ENCODE results near the gene STPG4.
"Not testable (repeated sequence)": the region's sequence is repeated elsewhere in the genome, so short reads cannot be mapped to it uniquely, and the experiment has no call there.

The STPG4 gene

DNA sequence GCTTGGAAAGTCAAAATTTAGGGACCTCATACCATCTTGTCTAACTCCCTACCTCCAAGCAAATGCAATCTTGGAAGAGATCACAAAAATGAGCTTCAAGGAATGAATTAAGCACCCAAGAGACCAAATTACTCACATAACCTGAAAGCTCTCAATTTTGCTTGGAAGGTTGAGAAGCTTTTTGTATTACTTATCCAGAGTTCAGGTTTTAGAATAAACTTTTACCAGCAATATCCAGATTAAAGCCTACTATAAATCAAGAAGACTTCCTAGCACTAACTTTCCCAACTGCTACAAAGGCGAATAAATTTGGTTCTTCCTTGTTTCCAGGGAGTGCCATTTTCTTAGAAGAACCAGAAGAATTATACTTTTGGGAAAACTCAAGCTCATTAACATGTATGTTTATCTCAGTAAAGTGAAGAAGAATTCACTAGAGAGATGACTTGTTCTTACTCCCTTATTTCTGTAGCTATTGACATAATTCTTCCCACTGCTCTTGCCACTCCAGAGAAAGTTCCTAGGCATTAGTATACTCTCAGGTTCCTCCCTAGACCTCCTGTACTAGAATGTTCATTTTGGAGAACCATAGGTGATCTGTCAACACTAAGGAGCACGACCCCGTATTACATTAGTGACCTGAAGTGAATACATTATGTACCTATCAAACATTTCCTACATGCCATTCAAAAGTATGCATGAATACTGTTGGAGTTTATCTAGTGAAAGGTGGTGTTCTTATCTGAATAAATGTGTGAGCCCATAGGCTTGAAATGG, 18.0 kb upstream of the STPG4 start:
- DNase-seq = no peak

DNA sequence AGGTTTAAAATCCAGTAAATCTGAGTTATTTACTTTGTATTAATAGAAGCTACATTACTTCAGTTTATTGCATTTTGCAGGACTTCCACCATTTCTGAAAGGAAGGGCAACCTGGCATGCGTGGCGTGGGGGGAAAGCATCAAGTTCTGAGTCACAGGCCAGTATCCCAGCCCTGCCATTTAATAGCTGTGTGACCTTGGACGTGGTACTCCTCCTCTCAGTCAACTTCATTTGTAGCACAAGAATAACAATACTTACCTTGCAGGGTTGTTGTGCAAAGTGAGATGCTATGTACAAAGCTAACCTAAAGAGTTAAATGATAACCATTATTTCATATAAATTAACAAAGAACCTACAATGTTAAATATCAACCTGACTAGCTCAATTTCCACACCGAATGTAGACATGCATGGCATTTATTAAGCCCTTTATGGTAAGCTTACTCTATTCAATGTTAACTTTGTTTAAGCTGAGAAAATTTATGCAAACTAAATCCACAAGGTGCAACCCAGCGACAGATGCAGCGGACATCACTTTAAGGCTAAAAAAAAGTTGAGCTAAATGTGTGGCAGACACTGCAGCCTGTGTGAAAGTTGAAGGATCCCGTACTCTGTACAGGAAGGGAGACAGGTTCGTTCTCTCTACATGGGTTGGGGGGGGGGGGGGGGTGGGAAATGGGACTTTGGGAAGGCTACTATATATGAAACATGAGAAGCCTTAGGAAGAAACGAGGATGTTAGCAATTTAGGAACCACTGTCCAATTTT, 17.2 kb upstream of the STPG4 start:
- no peak for DNase-seq

DNA sequence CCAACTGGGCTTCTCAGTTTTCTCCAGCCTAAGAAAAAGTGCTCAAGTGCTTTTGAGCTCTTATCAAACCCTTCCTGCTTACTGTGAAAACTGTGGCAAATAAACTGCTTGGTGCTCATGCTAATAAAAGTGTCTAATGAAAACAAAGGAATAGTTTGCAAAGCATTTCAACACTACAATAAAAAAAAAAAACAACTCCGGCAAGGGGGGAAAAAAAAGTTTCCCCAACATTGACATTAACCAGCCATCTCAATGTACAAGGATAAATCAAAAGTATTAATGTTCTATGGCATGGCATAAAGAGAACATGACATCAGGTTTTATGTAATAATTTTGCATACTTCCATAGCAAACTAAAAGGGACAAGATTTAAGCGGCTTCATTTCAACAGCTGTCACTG, 14.7 kb upstream of the STPG4 start:
- DNase-seq = no peak

DNA sequence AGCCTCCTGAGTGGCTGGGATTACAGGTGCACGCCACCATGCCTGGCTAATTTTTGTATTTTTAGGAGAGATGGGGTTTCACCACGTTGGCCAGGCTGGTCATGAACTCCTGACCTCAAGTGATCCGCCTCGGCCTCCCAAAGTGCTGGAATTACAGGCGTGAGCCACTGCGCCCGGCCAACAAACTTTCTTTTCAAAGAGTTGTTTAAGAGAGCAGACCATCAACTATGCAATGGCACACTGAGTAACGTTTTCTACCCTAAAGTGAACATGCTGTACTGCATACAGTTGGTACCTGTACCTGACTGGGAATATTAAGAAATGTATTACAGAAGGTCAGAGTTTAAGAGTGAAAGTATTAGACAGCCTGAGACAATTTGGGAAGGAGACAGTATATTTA, 13.8 kb upstream of the STPG4 start:
- not testable (repeated sequence) for DNase-seq

DNA sequence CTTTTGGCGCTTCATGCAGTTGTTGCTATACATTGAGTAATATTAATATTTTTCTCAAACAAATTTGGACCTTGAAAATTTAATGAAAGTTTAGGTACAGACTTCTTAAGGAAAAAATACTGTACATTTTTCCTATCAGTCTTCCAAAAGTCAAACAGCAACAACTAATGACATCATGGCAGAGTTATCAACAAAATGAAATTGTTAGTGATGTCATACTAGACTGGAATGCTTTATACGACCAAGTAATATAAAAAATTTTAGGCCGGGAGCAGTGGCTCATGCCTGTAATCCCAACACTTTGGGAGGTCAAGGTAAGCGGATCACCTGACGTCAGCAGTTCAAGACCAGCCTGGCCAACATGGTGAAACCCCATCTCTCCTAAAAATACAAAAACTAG, 12.0 kb upstream of the STPG4 start:
- no peak for DNase-seq

DNA sequence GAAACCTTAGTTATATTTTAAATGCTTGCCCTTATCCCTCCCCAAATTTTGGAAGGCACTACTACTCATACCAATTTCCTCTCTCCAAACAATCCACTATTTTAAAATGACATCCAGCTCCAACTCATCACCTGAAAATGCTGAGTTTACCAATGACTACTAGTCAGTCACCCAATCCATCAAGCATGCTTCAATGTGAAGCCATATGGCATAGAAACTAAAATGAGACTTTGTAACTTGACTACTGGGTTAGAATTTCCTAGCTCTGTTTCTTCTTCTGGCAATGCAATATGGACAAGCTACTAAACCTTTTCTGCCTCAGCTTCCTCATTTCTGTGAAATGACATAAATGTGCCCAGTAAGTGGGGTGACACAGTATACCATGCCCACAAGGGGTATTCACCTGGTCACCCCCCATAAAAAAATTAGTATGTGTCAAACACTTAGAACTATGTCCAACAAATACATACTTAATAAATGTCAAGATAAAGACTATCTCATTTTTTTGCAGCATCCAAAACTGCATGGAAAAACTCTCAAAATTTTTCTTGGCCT, 10.0 kb upstream of the STPG4 start:
- DNase-seq = no peak

DNA sequence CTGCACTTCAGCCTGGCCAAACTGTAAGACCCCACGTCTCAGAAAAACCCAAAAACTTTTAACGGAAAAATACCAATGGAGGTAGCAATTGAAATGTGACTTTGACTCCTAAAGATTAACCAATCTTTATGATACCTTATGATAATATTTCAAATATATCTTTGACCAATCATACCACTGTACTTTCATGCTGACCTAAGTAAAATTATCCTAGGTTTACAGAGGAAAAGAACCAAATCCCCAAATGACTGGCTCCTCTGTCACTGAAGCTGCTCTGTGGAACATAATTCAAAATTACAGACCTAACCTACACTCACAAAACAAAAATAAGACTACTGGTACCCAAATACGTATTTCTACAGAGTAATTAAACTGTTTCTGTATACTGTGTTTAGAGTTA, 7.7 kb upstream of the STPG4 start:
- DNase-seq = no peak

- no peak for DNase-seq
Observed at GRCh38 chr2:47161475-47161874, 6.4 kb upstream of the STPG4 start.

DNA sequence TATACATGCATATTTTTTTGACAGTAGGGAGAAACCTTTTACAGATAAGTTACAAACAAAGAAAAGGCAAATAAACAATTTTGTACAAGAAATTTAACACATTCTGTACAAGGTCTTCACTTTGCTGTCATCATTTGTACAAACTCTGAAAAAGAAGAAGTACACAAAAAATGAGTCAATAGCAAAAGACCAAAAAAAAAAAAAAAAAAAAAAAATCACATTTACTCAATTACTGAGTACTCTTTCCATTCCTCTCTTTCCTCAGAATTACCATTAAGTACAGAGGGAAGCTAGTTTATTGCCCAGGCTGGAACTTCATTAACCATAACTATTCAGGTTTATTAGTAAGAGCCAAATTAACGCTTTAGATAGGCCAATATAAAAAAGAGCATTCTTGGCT, 5.6 kb upstream of the STPG4 start:
- no peak for DNase-seq

DNA sequence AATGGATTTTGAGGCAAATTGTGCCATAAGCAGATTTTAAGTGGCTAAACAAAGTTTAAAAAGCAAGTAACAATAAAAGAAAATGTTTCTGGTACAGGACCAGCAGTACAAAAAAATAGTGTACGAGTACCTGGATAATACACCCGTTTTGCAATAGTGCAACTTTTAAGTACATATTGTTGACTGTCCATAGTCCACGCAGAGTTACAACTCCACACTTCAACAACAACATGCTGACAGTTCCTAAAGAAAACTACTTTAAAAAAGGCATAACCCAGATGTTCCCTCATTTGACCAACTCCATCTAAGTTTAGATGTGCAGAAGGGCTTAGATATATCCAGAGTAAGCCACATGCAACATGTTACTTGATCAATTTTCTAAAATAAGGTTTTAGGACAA, 5.1 kb upstream of the STPG4 start:
- no peak for DNase-seq

DNA sequence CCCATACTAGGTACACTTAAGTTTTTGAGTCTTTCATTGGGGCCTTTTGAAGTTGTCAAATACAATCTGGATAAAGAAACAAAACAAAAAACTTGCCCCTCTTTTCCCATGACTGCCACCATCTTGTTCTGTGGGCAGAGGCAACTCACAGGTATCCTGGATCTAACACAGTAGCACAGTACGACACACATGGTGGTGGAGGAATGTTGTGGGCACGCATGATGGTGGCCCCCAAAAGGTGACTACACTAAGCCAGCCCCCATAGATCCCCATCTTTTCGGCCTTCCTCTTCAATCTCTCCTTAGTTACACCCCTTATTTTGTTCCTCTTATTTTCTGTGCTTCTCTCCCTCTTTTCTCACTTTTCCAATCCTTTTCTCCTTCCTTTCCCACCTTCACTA, 4.5 kb upstream of the STPG4 start:
- no peak for DNase-seq

DNA sequence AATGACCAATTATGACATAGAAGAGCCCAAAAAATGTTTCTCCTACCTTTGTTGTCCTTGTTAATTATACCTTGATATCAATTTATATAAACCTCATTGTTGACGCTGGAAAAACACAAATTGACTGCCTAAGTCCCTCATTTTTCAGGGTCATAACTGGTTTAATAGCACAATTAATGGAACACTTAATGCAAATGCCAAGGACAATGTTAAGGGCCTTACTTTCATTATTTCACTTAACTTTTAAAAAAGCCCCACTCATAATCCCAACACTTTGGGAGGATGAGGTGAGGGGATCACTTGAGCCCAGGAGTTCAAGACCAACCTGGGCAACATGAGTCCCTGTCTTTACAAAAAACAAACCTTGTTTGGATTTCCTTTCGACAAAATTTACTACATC, 3.5 kb upstream of the STPG4 start:
- no peak for DNase-seq

- no peak for DNase-seq
Observed at GRCh38 chr2:47152803-47153202, 2.3 kb downstream of the STPG4 start.

DNA sequence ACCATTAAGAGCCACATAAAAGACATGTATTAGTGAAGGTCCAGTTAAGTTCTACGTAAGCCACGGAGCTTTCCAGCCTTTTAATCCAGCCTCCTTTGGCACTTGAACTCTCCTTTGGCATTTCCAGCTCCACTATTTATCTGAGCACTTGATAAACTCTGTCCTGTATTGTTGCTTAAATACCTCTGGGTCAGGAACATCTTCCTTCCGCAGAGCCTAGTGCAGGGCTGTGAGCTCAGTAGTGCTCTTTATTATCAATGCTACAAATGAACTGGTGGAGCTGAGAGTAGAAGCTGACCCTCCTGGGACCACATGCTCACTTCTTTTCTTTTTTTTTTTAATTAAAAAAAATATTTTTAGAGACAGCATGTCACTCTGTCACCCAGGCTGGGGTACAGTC, 4.9 kb downstream of the STPG4 start:
- no peak for DNase-seq

- DNase-seq = no peak
Observed at GRCh38 chr2:47147021-47147420, 8.1 kb downstream of the STPG4 start.

DNA sequence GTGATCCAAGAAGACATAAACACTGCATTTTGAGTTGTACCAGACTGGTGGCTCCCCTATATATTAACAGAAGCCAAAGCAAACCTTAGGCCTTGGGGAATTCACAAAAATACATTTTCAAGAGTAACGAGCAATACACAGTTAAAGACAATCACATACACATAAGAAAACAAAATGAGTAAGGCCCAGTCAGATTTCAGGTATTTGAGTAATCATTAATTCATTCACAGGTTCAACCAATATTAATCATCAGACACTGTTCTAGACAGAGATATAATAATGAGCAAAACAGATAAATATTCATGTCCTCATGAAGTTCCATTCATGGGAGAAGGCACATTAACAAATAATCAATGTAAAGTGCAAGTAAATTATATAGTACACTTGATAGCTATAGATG, 9.6 kb downstream of the STPG4 start:
- DNase-seq = no peak

DNA sequence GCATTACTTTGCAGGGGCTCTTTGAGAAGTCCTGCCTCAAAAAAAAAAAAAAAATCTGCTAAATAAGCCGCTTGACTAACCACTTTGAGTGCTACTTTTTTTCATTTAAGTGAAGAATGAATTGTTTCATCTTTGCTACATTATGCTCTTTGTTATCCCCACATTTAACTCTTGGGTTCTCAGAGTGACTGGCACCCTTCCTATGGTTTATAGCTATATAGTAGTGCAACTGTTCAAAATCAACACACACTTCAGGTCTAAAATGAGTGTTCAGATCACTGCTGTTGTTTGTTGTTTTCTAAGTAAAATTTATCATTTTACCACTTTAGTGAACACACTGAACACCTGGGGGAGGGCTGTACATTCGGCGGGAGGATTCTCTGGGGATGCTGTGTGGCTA, 13.6 kb downstream of the STPG4 start:
- no peak for DNase-seq

DNA sequence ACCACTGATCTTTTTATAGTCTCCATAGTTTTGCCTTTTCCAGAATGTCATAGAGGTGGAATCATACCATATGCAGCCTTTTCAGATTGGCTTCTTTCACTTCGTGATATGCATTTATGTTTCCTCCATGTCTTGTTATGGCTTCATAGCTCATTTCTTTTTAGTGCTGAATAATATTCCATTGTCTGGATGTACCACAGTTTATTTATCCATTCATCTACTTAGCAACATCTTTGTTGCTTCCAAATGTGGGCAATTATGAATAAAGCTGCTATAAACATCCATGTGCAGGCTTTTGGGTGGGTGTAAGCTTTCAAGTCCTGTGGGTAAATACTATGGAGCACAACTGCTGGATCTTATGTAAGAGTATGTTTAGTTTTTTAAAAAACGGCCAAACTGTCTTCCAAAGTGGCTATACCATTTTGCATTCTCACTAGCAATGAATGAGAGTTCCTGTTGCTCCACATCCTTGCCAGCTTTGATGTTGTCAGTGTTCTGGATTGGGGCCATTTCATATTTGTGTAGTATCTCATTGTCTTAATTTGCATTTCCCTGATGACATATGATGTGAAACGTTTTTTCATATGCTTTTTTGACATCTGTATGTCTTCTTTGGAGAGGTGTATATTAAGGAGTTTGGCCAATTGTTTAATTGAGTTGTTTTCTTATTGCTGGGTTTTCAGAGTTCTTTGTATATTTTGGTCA, 20.6 kb downstream of the STPG4 start:
- no peak for DNase-seq

GRCh38 chr2:47133046-47133445, 22.1 kb downstream of the STPG4 start:
- no peak for DNase-seq

DNA sequence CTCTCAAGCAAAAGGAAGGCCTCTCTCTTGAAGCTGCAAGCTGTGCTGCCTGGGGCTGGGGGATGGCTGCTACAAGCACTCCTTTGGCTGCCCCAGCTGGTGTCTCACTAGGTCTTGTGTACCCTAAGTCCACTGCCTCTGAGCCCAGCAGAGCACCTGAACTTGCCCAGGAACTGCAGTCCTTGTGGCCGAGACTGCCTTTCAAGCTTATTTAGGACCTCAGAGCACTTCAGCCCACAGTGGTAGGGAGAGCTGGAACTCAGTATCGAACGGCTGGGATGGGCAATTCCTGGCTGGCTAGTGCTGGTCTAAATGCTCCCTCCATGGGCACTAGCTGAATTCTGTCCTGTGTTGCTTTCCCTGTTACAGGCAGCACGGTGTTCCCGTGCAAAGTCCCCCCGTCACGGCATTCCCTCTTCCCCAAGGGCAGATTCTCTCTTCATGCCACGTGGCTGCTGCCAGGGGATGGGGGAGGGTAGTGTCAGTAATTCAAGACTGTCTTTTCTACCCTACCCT, 25.9 kb downstream of the STPG4 start:
- no peak for DNase-seq

DNA sequence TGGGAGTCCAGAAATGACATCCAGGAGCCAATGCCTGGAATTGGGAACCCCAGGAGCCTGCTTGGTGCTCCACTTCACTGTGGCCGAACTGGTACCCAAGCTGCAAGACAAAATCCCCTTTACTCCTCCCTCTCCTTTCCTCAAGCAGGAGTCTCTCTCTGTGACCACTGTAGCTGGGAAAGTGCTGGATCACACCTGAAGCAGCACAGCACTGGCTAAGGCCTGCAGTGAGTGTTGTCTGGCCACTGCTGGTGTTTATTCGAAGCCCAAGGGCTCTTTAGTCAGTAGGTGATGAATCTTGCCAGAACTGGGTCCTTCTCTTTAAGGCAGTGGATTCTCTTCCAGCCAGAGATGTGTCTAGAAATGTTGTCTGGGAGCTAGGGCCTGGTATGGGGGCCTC, 26.4 kb downstream of the STPG4 start:
- DNase-seq = no peak

GRCh38 chr2:47127862-47128543, 27.1 kb downstream of the STPG4 start:
- DNase-seq = no peak

GRCh38 chr2:47126783-47127182, 28.3 kb downstream of the STPG4 start:
- no peak for DNase-seq

Data from GOT3 (cell line).